ENCODE results near the gene KRT75. TPM values are rescaled to one million over a fixed set of nuclear protein-coding genes. Genes with fewer than 3 reads are reported as not detected.

The KRT75 gene
- total and polyA plus RNA-seq, 9 donors, result not detected

DNA sequence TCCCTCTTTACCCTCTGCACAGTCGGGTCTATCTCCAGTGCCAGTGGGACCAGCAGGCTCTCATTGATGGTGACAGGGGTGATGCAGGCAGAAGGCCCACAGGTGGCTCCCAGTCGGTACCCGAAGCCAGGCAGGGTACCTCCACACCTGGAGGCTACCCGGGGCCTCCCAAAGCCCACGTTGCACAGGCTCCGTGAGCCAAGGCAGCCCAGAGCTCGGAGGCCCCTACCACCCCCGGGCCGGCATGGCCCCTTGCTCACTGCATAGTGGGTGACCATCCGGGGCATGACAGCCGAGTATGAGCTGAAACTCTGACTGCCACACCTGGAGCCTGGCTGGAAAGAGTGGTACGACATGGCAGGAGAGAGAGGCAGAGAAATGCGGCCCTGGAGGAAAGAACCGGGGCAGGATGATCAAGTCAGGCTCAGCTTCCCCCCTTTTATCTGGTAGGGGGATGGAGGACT is 28.2 kb downstream of the KRT75 start, which contains the start of gene KRT82:
KRT82 (minus strand) TSS at position 414 of the 464 bp plus-strand sequence; CDS start at position 356, 58 bp downstream.
- no peak for DNase-seq
- no peak within 1 kb of the TSS for H3K4me3 ChIP-seq (ENCODE audit: low read length)
- WGBS (ENCODE audit: insufficient coverage), result 83% methylated on average over 10 of the region's 14 CpGs
- no peaks in the 10 kb centered on the region for H3K36me3 ChIP-seq (ENCODE audit: control insufficient read depth, insufficient read depth, low read length)
- no peak within 1 kb of the TSS for H3K27ac ChIP-seq (ENCODE audit: low read length)
- peaks cover 2% of the 10 kb centered on the region for H3K27me3 ChIP-seq (ENCODE audit: control insufficient read depth, insufficient read depth, low read length)
- no peaks in the 10 kb centered on the region for H3K4me1 ChIP-seq (ENCODE audit: control insufficient read depth, insufficient read depth, low read length)
- no peaks in the 10 kb centered on the region for H3K9me3 ChIP-seq (replicated peaks; ENCODE audit: control insufficient read depth, low read depth, low read length)

DNA sequence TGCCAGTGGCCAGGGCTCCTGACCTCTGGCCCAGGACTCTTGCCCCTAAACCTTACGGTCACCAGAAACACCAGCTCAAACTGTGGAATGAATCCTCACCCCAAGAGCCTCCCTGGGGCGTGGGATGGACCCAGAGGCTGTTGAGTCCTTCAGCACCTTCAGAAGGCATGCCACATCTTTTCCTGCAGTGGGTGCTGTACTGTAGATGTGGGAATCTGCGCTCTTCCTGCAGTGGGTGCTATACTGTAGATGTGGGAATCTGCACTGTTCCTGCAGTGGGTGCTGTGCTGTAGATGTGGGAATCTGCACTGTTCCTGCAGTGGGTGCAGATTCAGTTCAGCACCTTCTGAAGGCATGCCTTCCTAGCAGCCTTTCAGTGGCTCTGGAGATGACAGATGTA is 29.2 kb downstream of the KRT75 start:
- H3K27me3 ChIP-seq (ENCODE audit: control insufficient read depth, insufficient read depth, low read length), result peaks cover 2% of the 10 kb centered on the region
- 100% methylated on average over 1 of the region's 3 CpGs for WGBS (ENCODE audit: insufficient coverage)
- no peak for DNase-seq

DNA sequence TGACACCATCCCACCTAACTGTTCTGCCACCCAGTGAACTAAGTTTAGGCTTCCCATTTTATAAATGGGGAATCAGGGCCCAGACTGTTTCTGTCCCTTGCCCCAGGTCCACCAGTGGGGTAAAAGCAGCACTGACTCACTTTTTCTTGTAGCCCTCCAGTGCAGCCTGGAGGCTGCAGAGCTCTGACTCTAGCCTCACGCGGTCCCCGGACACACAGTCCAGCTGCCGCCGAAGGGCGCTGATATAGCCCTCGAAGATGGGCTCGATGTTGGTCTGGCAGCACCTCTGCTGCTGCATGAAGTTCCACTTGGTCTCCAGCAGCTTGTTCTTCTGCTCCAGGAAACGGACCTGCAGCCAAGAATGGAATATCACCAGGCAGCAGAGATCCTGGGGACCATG is 30.6 kb downstream of the KRT75 start:
- no peak for DNase-seq
- WGBS (ENCODE audit: insufficient coverage), result 80% methylated on average over 9 of the region's 9 CpGs
- Histone ChIP-seq H3K27me3 (ENCODE audit: control insufficient read depth, insufficient read depth, low read length) (peaks cover 4% of the 10 kb centered on the region), H3K4me1 (ENCODE audit: control insufficient read depth, insufficient read depth, low read length) (no peaks in the 10 kb centered on the region), H3K4me3 (ENCODE audit: low read length) (no peak overlapping the region), H3K9me3 (replicated peaks; ENCODE audit: control insufficient read depth, low read depth, low read length) (no peaks in the 10 kb centered on the region), H3K36me3 (ENCODE audit: control insufficient read depth, insufficient read depth, low read length) (no peaks in the 10 kb centered on the region), H3K27ac (ENCODE audit: low read length) (no peak overlapping the region)

More for the DNA sequence above, 29.2 kb downstream of the KRT75 start:
- no peak overlapping the region for H3K4me3 ChIP-seq (ENCODE audit: low read length)
- no peak overlapping the region for H3K27ac ChIP-seq (ENCODE audit: low read length)
- H3K36me3 ChIP-seq (ENCODE audit: control insufficient read depth, insufficient read depth, low read length), result no peaks in the 10 kb centered on the region
- H3K9me3 ChIP-seq (replicated peaks; ENCODE audit: control insufficient read depth, low read depth, low read length), result no peaks in the 10 kb centered on the region
- no peaks in the 10 kb centered on the region for H3K4me1 ChIP-seq (ENCODE audit: control insufficient read depth, insufficient read depth, low read length)

DNA sequence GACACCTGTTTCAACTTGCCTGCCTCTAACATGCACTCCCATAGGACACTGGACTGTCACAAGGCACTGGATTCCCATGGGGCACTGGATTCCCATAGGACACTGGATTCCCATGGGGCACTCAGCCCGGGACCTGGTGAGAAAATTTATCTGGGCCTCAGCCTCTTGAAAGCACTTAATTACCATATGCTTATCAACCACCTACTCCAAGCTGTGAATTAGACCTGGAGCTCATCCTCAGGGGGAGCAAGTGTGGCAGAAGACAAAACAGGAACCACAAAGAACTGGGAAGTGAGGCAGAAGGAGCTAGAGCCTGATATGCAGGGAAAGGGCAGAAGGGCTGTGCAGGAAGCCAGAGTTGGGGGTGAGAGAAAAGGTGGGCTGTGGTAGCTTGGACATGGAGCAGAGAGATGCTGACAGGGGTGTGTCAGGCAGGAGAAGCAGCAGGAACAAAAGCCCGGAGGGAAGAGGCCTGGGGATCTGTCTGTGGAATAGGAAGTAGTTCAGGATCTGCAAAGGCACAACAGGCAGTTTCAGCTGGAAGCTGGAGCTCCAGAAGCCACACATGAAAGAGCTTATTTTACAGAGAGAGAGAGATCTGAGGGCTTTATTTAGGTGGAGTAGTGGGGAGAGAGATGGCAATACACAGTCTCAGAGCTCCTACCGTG is 31.2 kb downstream of the KRT75 start:
- no peak overlapping the region for H3K27ac ChIP-seq (ENCODE audit: low read length)
- H3K4me3 ChIP-seq (ENCODE audit: low read length), result no peak overlapping the region
- no peaks in the 10 kb centered on the region for H3K4me1 ChIP-seq (ENCODE audit: control insufficient read depth, insufficient read depth, low read length)
- H3K9me3 ChIP-seq (replicated peaks; ENCODE audit: control insufficient read depth, low read depth, low read length), result no peaks in the 10 kb centered on the region
- no peak for DNase-seq
- no peaks in the 10 kb centered on the region for H3K36me3 ChIP-seq (ENCODE audit: control insufficient read depth, insufficient read depth, low read length)
- 27% methylated on average over 1 of the region's 3 CpGs for WGBS (ENCODE audit: insufficient coverage)
- peaks cover 5% of the 10 kb centered on the region for H3K27me3 ChIP-seq (ENCODE audit: control insufficient read depth, insufficient read depth, low read length)

DNA sequence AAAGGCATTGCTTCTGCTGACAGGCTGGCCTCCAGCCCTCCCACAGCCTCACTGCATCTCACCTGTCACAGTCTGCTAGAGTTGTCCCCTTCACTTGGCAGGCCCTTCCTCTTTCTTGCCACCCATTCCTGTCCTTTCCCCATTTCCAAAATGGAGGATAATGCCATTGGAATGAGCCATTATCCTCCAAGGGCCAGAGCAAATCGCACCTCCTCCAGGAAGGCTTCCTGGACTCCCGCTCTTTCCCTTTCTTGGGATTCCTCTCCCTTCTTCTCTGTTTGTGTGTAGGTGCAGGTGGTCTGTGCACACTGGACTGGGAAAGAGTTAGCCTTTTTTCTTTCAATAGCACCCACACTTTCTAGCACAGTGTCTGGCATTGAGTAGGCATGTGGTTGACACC is 31.8 kb downstream of the KRT75 start:
- Histone ChIP-seq H3K36me3 (ENCODE audit: control insufficient read depth, insufficient read depth, low read length) (no peaks in the 10 kb centered on the region), H3K27ac (ENCODE audit: low read length) (no peak overlapping the region), H3K9me3 (replicated peaks; ENCODE audit: control insufficient read depth, low read depth, low read length) (no peaks in the 10 kb centered on the region), H3K4me1 (ENCODE audit: control insufficient read depth, insufficient read depth, low read length) (no peaks in the 10 kb centered on the region), H3K27me3 (ENCODE audit: control insufficient read depth, insufficient read depth, low read length) (peaks cover 5% of the 10 kb centered on the region), H3K4me3 (ENCODE audit: low read length) (no peak overlapping the region)
- no CpG with 5 or more reads among the region's 2 CpGs for whole genome bisulfite sequencing (ENCODE audit: insufficient coverage)
- no peak for DNase-seq

DNA sequence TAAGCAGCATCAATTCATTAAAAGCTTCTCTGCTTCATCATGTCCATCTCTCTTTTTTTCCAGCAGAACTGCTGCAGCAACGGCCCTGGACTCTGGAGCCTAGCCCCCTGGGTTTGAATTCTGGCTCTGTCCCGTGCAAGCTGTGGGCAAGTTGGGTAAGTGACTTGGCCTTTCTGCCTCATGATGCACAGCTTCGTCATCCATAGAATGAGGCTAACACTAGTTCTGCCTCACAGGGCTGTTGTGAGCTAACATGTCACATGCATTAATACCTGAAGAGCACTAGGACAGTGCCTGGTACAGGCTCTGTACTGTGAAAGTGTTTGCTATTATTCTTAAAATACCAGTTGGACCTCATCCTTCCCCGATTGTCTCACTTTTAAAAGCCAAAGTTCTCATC is 32.2 kb downstream of the KRT75 start:
- Histone ChIP-seq H3K27me3 (ENCODE audit: control insufficient read depth, insufficient read depth, low read length) (peaks cover 8% of the 10 kb centered on the region), H3K9me3 (replicated peaks; ENCODE audit: control insufficient read depth, low read depth, low read length) (no peaks in the 10 kb centered on the region), H3K27ac (ENCODE audit: low read length) (no peak overlapping the region), H3K36me3 (ENCODE audit: control insufficient read depth, insufficient read depth, low read length) (no peaks in the 10 kb centered on the region), H3K4me1 (ENCODE audit: control insufficient read depth, insufficient read depth, low read length) (no peaks in the 10 kb centered on the region), H3K4me3 (ENCODE audit: low read length) (no peak overlapping the region)
- no peak for DNase-seq
- WGBS (ENCODE audit: insufficient coverage), result 84% methylated on average over 3 of the region's 4 CpGs

DNA sequence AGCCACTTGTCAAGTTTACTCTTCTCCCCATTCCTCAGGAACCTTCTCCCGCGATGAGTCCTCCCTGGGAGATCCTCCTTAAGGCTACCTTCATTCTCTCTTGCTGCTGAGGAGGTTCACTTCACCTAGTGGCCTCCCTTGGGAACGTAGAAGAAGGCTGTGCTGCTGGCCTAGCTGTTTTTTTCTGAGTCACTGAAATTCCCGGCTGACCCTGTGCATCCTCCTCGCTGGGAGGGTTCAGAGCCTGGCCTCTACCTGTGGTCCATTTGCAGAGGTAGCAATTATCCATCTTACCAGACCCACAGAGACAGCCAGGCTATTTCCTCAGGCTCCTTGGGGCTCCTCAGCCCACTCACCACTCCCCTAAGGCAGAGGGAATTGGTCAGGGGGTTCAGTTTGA is 32.6 kb downstream of the KRT75 start:
- Histone ChIP-seq H3K4me3 (ENCODE audit: low read length) (no peak overlapping the region), H3K4me1 (ENCODE audit: control insufficient read depth, insufficient read depth, low read length) (no peaks in the 10 kb centered on the region), H3K9me3 (replicated peaks; ENCODE audit: control insufficient read depth, low read depth, low read length) (no peaks in the 10 kb centered on the region), H3K36me3 (ENCODE audit: control insufficient read depth, insufficient read depth, low read length) (no peaks in the 10 kb centered on the region), H3K27ac (ENCODE audit: low read length) (no peak overlapping the region), H3K27me3 (ENCODE audit: control insufficient read depth, insufficient read depth, low read length) (peaks cover 11% of the 10 kb centered on the region)
- WGBS (ENCODE audit: insufficient coverage), result 90% methylated on average over 5 of the region's 5 CpGs
- DNase-seq, result no peak

DNA sequence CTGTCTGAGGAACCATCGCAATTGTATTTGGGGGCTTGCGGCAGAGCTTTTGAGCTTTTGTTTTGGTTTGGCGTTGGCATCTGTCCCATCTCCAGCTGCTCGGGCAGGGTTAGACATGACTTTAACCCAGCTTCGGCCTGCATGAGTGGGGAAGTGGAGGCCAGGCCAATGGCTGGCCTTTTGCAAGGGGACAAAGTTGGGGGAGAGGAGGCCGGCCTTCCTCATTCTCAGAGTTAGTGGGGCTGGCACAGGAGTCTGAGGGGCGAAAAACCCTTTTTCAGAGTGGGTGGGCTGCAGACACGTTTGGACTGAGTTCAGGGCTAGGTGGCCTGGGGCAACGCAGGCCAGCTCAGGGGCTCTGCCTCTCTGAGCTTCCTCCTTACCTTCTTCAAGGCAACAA is 33.3 kb downstream of the KRT75 start:
- no peak overlapping the region for H3K4me3 ChIP-seq (ENCODE audit: low read length)
- H3K36me3 ChIP-seq (ENCODE audit: control insufficient read depth, insufficient read depth, low read length), result no peaks in the 10 kb centered on the region
- no peak overlapping the region for H3K27ac ChIP-seq (ENCODE audit: low read length)
- H3K9me3 ChIP-seq (replicated peaks; ENCODE audit: control insufficient read depth, low read depth, low read length), result no peaks in the 10 kb centered on the region
- no peak for DNase-seq
- no peaks in the 10 kb centered on the region for H3K4me1 ChIP-seq (ENCODE audit: control insufficient read depth, insufficient read depth, low read length)
- WGBS (ENCODE audit: insufficient coverage), result 84% methylated on average over 9 of the region's 9 CpGs
- peaks cover 13% of the 10 kb centered on the region for H3K27me3 ChIP-seq (ENCODE audit: control insufficient read depth, insufficient read depth, low read length)

DNA sequence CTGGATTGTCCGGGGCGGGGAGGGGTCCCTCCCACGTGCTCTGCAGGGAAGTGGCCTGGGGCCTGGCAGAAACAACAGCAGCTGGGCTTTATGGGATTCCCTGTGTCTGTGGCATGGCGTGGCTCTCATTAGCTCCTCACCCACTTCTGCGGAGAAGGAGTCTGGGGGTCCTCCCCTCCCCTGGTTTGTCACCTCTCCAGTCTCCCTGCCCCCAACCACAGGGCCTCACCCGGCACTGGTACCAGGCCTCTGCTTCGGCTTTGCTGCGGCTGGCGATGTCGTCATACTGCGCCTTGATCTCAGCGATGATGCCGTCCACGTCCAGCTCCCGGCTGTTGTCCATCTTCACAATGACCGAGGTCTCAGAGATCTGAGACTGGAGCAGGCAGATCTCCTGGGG is 34.4 kb downstream of the KRT75 start:
- Histone ChIP-seq H3K27me3 (ENCODE audit: control insufficient read depth, insufficient read depth, low read length) (peaks cover 15% of the 10 kb centered on the region), H3K4me1 (ENCODE audit: control insufficient read depth, insufficient read depth, low read length) (no peaks in the 10 kb centered on the region), H3K4me3 (ENCODE audit: low read length) (no peak overlapping the region), H3K9me3 (replicated peaks; ENCODE audit: control insufficient read depth, low read depth, low read length) (no peaks in the 10 kb centered on the region), H3K27ac (ENCODE audit: low read length) (no peak overlapping the region), H3K36me3 (ENCODE audit: control insufficient read depth, insufficient read depth, low read length) (no peaks in the 10 kb centered on the region)
- no peak for DNase-seq
- 83% methylated on average over 16 of the region's 16 CpGs for WGBS (ENCODE audit: insufficient coverage)

DNA sequence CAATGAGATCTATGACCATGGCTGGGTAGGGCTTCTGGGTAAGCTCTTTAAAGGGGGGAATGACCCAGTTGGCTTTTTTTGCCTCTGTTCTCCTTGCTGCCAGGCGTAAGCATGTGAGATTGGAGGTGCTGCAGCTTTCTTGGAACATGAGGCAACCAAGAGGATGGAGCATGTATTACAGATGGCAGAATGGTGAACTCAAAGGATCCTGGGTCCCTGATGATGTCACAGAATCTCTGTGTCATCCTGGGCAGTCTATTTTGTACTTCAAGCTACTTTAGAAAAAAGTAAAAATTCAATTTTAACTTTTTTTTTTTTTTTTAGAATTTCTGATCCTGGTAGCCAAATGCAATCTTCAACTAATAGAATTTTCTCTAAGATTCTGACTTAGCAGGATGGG is 36.0 kb downstream of the KRT75 start:
- 67% methylated on average over 1 of the region's 1 CpG for WGBS (ENCODE audit: insufficient coverage)
- Histone ChIP-seq H3K36me3 (ENCODE audit: control insufficient read depth, insufficient read depth, low read length) (no peaks in the 10 kb centered on the region), H3K9me3 (replicated peaks; ENCODE audit: control insufficient read depth, low read depth, low read length) (no peaks in the 10 kb centered on the region), H3K4me1 (ENCODE audit: control insufficient read depth, insufficient read depth, low read length) (no peaks in the 10 kb centered on the region), H3K27ac (ENCODE audit: low read length) (no peak overlapping the region), H3K27me3 (ENCODE audit: control insufficient read depth, insufficient read depth, low read length) (peaks cover 15% of the 10 kb centered on the region), H3K4me3 (ENCODE audit: low read length) (no peak overlapping the region)
- no peak for DNase-seq

DNA sequence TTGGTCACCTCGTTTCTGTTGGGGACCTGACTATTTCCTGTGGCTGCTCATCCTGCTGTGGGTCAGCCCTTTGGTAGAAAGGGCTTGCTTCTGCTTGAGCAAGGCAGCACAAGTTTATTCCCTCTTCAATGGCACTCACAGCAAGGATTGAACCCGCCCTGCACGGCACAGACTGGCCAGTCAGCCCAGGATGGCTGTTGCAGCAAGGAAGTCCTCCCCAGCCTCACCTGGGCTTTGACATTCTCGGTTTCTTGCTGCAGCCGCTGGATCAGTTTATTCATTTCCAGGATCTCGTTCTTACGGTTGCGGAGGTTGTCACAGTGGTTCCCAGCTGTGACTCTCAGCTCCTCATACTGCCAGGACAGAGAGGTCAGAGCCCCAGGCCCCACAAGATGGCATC is 37.5 kb downstream of the KRT75 start:
- Histone ChIP-seq H3K27ac (ENCODE audit: low read length) (no peak overlapping the region), H3K36me3 (ENCODE audit: control insufficient read depth, insufficient read depth, low read length) (no peaks in the 10 kb centered on the region), H3K27me3 (ENCODE audit: control insufficient read depth, insufficient read depth, low read length) (peaks cover 15% of the 10 kb centered on the region), H3K9me3 (replicated peaks; ENCODE audit: control insufficient read depth, low read depth, low read length) (no peaks in the 10 kb centered on the region), H3K4me1 (ENCODE audit: control insufficient read depth, insufficient read depth, low read length) (peaks cover 2% of the 10 kb centered on the region), H3K4me3 (ENCODE audit: low read length) (no peak overlapping the region)
- DNase-seq, result no peak
- WGBS (ENCODE audit: insufficient coverage), result 71% methylated on average over 8 of the region's 8 CpGs

All from muscle of leg (tissue), 11 donors.